ENCODE results near the gene STARD10. TPM values are rescaled to one million over a fixed set of nuclear protein-coding genes. Genes with fewer than 3 reads are reported as not detected.

Gene STARD10
- total and polyA plus RNA-seq, 2 of the 8 experiments (the other 6 are each of a cell fraction or from before 2014, with no cell fraction given), result 23.7 to 35.7 TPM

DNA sequence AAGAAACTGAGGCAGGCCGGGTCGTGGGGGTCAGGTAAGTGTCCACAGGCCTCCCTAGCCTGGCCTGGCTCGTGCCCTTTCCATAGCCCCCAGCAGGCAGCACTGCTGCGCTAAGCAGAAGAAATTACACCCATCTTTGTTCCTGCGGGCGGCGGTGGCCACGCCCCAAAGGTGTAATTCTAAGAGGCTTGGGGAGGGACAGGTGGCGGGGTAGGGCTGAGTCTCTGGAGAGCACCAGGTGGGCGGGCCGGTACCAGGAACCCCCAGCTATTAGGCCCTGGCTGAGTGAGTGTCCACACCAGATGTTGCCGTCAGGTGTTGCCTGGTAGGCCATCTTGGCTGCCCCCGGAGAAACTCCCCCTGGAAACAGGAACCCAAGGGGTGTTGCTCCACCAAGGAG, 29.3 kb downstream of the STARD10 start (continued):
- TF ChIP-seq, protein P1, sequence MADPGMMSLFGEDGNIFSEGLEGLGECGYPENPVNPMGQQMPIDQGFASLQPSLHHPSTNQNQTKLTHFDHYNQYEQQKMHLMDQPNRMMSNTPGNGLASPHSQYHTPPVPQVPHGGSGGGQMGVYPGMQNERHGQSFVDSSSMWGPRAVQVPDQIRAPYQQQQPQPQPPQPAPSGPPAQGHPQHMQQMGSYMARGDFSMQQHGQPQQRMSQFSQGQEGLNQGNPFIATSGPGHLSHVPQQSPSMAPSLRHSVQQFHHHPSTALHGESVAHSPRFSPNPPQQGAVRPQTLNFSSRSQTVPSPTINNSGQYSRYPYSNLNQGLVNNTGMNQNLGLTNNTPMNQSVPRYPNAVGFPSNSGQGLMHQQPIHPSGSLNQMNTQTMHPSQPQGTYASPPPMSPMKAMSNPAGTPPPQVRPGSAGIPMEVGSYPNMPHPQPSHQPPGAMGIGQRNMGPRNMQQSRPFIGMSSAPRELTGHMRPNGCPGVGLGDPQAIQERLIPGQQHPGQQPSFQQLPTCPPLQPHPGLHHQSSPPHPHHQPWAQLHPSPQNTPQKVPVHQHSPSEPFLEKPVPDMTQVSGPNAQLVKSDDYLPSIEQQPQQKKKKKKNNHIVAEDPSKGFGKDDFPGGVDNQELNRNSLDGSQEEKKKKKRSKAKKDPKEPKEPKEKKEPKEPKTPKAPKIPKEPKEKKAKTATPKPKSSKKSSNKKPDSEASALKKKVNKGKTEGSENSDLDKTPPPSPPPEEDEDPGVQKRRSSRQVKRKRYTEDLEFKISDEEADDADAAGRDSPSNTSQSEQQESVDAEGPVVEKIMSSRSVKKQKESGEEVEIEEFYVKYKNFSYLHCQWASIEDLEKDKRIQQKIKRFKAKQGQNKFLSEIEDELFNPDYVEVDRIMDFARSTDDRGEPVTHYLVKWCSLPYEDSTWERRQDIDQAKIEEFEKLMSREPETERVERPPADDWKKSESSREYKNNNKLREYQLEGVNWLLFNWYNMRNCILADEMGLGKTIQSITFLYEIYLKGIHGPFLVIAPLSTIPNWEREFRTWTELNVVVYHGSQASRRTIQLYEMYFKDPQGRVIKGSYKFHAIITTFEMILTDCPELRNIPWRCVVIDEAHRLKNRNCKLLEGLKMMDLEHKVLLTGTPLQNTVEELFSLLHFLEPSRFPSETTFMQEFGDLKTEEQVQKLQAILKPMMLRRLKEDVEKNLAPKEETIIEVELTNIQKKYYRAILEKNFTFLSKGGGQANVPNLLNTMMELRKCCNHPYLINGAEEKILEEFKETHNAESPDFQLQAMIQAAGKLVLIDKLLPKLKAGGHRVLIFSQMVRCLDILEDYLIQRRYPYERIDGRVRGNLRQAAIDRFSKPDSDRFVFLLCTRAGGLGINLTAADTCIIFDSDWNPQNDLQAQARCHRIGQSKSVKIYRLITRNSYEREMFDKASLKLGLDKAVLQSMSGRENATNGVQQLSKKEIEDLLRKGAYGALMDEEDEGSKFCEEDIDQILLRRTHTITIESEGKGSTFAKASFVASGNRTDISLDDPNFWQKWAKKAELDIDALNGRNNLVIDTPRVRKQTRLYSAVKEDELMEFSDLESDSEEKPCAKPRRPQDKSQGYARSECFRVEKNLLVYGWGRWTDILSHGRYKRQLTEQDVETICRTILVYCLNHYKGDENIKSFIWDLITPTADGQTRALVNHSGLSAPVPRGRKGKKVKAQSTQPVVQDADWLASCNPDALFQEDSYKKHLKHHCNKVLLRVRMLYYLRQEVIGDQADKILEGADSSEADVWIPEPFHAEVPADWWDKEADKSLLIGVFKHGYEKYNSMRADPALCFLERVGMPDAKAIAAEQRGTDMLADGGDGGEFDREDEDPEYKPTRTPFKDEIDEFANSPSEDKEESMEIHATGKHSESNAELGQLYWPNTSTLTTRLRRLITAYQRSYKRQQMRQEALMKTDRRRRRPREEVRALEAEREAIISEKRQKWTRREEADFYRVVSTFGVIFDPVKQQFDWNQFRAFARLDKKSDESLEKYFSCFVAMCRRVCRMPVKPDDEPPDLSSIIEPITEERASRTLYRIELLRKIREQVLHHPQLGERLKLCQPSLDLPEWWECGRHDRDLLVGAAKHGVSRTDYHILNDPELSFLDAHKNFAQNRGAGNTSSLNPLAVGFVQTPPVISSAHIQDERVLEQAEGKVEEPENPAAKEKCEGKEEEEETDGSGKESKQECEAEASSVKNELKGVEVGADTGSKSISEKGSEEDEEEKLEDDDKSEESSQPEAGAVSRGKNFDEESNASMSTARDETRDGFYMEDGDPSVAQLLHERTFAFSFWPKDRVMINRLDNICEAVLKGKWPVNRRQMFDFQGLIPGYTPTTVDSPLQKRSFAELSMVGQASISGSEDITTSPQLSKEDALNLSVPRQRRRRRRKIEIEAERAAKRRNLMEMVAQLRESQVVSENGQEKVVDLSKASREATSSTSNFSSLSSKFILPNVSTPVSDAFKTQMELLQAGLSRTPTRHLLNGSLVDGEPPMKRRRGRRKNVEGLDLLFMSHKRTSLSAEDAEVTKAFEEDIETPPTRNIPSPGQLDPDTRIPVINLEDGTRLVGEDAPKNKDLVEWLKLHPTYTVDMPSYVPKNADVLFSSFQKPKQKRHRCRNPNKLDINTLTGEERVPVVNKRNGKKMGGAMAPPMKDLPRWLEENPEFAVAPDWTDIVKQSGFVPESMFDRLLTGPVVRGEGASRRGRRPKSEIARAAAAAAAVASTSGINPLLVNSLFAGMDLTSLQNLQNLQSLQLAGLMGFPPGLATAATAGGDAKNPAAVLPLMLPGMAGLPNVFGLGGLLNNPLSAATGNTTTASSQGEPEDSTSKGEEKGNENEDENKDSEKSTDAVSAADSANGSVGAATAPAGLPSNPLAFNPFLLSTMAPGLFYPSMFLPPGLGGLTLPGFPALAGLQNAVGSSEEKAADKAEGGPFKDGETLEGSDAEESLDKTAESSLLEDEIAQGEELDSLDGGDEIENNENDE (IDR thresholded peaks at IDR 0.05; ENCODE audit: insufficient replicate concordance, low read length), result no peak
- TF ChIP-seq SRF (IDR thresholded peaks at IDR 0.05; ENCODE audit: low read depth, low read length), result no peak
- TF ChIP-seq RBBP5 (IDR thresholded peaks at IDR 0.05; ENCODE audit: borderline replicate concordance, low read depth, low read length), result no peak
- no peak for TF ChIP-seq CREB1 (IDR thresholded peaks at IDR 0.05)
- TF ChIP-seq TEAD4 (IDR thresholded peaks at IDR 0.05; ENCODE audit: low read depth, low read length), result peak; percentile 16; the same call in 1 of the 2 replicates
- TF ChIP-seq SUZ12 (IDR thresholded peaks at IDR 0.05; ENCODE audit: low read length), result no peak
- TF ChIP-seq CBX8 (IDR thresholded peaks at IDR 0.05; ENCODE audit: borderline replicate concordance, low read depth, low read length), result no peak
- no peak for TF ChIP-seq NANOG (IDR thresholded peaks at IDR 0.05; ENCODE audit: insufficient read depth, low read depth, low read length, poor library complexity, severe bottlenecking)
- no peak for TF ChIP-seq BCL11A (IDR thresholded peaks at IDR 0.05; ENCODE audit: low read depth in 2 of 2, low read length in 2 of 2)
- TF ChIP-seq CHD1 (IDR thresholded peaks at IDR 0.05; ENCODE audit: low read depth, low read length), result no peak
- TF ChIP-seq JUN (IDR thresholded peaks at IDR 0.05; ENCODE audit: low read depth, low read length), result no peak
- TF ChIP-seq POU5F1 (IDR thresholded peaks at IDR 0.05; ENCODE audit: low read depth, low read length), result no peak
- TF ChIP-seq SAP30 (IDR thresholded peaks at IDR 0.05; ENCODE audit: insufficient read depth, insufficient replicate concordance, low read length), result no peak

All from H1 (cell line).